Activated CD8-positive, alpha-beta memory T cell treated with anti-CD3 and anti-CD28 coated beads for 36 hours (primary cell): ENCODE results near the gene TXNIP. TPM values are rescaled to one million over a fixed set of nuclear protein-coding genes. Genes with fewer than 3 reads are reported as not detected.

Experiments
- CTCF ChIA-PET: fragments of 350-600 bp; sonication (Branson Sonifier 250); formaldehyde crosslinking; loops from one replicate; lab custom pipeline; 2021; ENCODE audit warnings: antibody characterized with exemption; lab: Charles Lee
- POLR2A ChIA-PET: fragments of 350-600 bp; sonication (Branson Sonifier 250); formaldehyde crosslinking; loops from one replicate; lab custom pipeline; 2021; ENCODE audit warnings: antibody characterized with exemption; lab: Charles Lee
- total RNA-seq, 2 experiments: library from RNA; stranded (reverse); gene quantifications; one replicate each; pipeline ENCODE4 v1.2.3, GENCODE V29; 2021

TXNIP gene
- total RNA-seq, 2 experiments from 2014 or later = 62.1 to 62.8 TPM

DNA sequence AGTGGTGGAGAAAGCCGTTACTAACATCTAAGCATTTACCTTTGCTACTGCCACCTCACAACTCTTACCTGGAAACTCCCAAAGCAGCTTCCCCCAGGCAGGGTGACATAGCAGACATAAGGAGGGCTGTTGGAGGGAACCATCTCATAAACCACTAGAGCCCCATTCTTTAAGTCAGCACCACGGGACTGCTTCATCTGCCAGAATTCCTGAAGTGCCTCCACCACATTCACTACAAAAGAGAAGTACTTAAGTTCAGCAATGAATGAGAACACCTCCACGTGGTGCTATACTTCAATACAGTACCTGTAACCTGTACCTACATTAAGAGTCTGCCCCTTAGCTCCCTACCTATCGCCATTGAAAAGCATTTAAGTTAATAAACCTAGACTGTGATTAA lies 48.8 kb downstream of the TXNIP start:
- ChIA-PET CTCF (no interaction called here), POLR2A (no interaction called here)

DNA sequence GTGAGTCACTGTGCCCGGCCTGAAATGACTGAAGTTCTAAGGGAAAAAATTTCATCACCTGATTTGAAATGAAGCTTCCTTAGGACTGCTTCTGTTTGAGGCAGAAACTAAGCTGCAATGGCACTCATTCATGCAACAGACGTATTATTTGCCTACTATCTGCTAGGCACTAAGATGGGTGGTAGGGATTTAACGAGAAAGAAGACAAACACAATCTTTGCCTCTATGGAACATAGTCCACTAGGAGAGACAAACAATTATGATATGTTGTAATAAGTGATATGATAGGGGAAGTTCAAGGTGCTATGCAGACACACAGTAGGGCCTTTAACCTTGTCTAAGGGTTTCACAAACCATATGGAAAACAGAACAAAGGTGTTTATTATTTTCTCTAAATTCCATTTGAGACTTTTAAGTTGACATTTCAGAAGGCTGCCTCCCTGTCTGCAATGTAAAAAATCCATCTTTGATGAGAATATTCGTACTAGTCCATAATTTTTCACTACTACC lies 49.8 kb downstream of the TXNIP start:
- POLR2A ChIA-PET = no interaction called here

DNA sequence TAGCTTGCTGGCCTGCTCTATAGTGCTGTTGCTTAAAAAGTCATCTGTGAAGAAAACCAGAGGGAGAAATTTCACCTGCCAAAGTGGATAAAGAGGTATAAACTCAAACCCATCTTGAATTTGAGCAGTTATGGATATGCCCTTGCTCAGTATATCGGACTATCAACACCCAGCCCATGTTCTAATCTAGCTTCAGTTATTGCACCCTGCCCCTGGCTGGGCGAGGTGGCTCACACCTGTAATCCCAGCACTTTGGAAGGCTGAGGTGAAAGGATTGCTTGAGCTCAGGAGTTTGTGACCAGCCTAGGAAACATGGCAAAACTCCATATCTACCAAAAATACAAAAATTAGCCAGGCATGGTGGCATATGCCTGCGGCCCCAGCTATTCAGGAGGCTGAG lies 51.8 kb downstream of the TXNIP start:
- POLR2A ChIA-PET = interaction anchor here (0.6 kb wide), 1 partner anchor 16 kb away, joined by 4 read pairs; no protein-coding TSS in a partner anchor
- CTCF ChIA-PET = no interaction called here

More for the DNA sequence above, 49.8 kb downstream of the TXNIP start:
- CTCF ChIA-PET = no interaction called here

GRCh38 chr1:145942871-145943270 lies 53.5 kb downstream of the TXNIP start:
- POLR2A ChIA-PET = no interaction called here
- CTCF ChIA-PET = interaction anchor here (0.6 to 1.2 kb wide), 3 partner anchors 20 to 104 kb away, joined by 3 to 4 read pairs (median 3); no protein-coding TSS in a partner anchor

Other genes with a start within 250 kb of the TXNIP start
- 10 to 100 TPM; 16.3 to 16.4 TPM for gene RNF115, start 172.5 kb downstream of the TXNIP start, total RNA-seq
- gene POLR3C, start 172.4 kb downstream of the TXNIP start, total RNA-seq = 10 to 100 TPM; 55.8 to 56.3 TPM
- gene NUDT17, start 150.9 kb downstream of the TXNIP start, total RNA-seq = 1 to 10 TPM; 2.6 to 2.9 TPM
- 10 to 100 TPM; 17.6 to 17.7 TPM for gene PIAS3, start 137.5 kb downstream of the TXNIP start, total RNA-seq
- 1 to 10 TPM in 1 of 2 experiments, under 1 TPM in 1; 0.82 to 1.2 TPM for gene ANKRD35, start 110.7 kb downstream of the TXNIP start, total RNA-seq
- gene ITGA10, start 86.5 kb downstream of the TXNIP start, total RNA-seq = 1 to 10 TPM; 2.4 to 2.8 TPM
- 10 to 100 TPM; 33.6 to 34.0 TPM for gene PEX11B, start 77.9 kb downstream of the TXNIP start, total RNA-seq
- 100 to 1,000 TPM; 375 to 376 TPM for gene RBM8A, start 69.1 kb downstream of the TXNIP start, total RNA-seq
- gene LIX1L, start 38.6 kb downstream of the TXNIP start, total RNA-seq = 10 to 100 TPM; 38.1 to 39.3 TPM
- 10 to 100 TPM in 1 of 2 experiments, 1 to 10 TPM in 1; 10.0 to 13.2 TPM for gene ANKRD34A, start 32.0 kb downstream of the TXNIP start, total RNA-seq
- gene POLR3GL, start 31.9 kb downstream of the TXNIP start, total RNA-seq = 10 to 100 TPM; 18.1 to 21.9 TPM
- not detected for gene HJV, start 25.2 kb upstream of the TXNIP start, total RNA-seq
- under 1 TPM; 0.80 to 0.82 TPM for gene NBPF10, start 148.2 kb upstream of the TXNIP start, total RNA-seq
- gene NOTCH2NLA, start 232.4 kb upstream of the TXNIP start, total RNA-seq = 10 to 100 TPM; 15.0 to 18.4 TPM